ENCODE data around the gene HSPB6. TPM values are rescaled to one million over a fixed set of nuclear protein-coding genes. Genes with fewer than 3 reads are reported as not detected.

Gene HSPB6
- total RNA-seq, 1 experiment from 2014 or later, result not detected

- in situ Hi-C loops (cut with HindIII; ENCODE audit: low sequenced_read_pairs), result no loop called here
Observed at GRCh38 chr19:35708391-35708790, 48.4 kb downstream of the HSPB6 start.

More at GRCh38 chr19:35708391-35708790, 48.4 kb downstream of the HSPB6 start:
- DNase-seq (ENCODE audit: low spot score), result no peak

Other genes with a start within 250 kb of the HSPB6 start
- 85.4 and 136 TPM in 2 replicates for gene DMKN, start 243.4 kb downstream of the HSPB6 start, total RNA-seq (2014; rRNA removed; shearing (Covaris generic))
- not detected in 2 replicates for gene SBSN, start 228.7 kb downstream of the HSPB6 start, total RNA-seq (2014; rRNA removed; shearing (Covaris generic))
- 3.2 TPM in 1 of 2 replicates, not detected in the other for gene GAPDHS, start 223.6 kb downstream of the HSPB6 start, total RNA-seq (2014; rRNA removed; shearing (Covaris generic))
- gene TMEM147, start 211.4 kb downstream of the HSPB6 start, total RNA-seq (2014; rRNA removed; shearing (Covaris generic)), result 208 and 254 TPM in 2 replicates
- not detected in 2 replicates for gene ATP4A, start 193.4 kb downstream of the HSPB6 start, total RNA-seq (2014; rRNA removed; shearing (Covaris generic))
- not detected in 2 replicates for gene PMIS2, start 170.9 kb downstream of the HSPB6 start, total RNA-seq (2014; rRNA removed; shearing (Covaris generic))
- gene HAUS5, start 144.3 kb downstream of the HSPB6 start, total RNA-seq (2014; rRNA removed; shearing (Covaris generic)), result 21.5 and 32.4 TPM in 2 replicates
- 108 and 119 TPM in 2 replicates for gene RBM42, start 128.0 kb downstream of the HSPB6 start, total RNA-seq (2014; rRNA removed; shearing (Covaris generic))
- gene ETV2, start 115.3 kb downstream of the HSPB6 start, total RNA-seq (2014; rRNA removed; shearing (Covaris generic)), result not detected in 2 replicates
- 284 and 429 TPM in 2 replicates for gene COX6B1, start 108.7 kb downstream of the HSPB6 start, total RNA-seq (2014; rRNA removed; shearing (Covaris generic))
- gene UPK1A, start 90.5 kb downstream of the HSPB6 start, total RNA-seq (2014; rRNA removed; shearing (Covaris generic)), result 0.62 TPM in 1 of 2 replicates, not detected in the other
- gene ZBTB32, start 52.5 kb downstream of the HSPB6 start, total RNA-seq (2014; rRNA removed; shearing (Covaris generic)), result 0.17 TPM in 1 of 2 replicates, not detected in the other
- gene KMT2B, start 39.0 kb downstream of the HSPB6 start, total RNA-seq (2014; rRNA removed; shearing (Covaris generic)), result 2.5 and 4.6 TPM in 2 replicates
- gene IGFLR1, start 14.6 kb downstream of the HSPB6 start, total RNA-seq (2014; rRNA removed; shearing (Covaris generic)), result 4.0 and 9.3 TPM in 2 replicates
- gene U2AF1L4, start 11.6 kb downstream of the HSPB6 start, total RNA-seq (2014; rRNA removed; shearing (Covaris generic)), result 6.3 and 44.4 TPM in 2 replicates
- 63.1 and 65.0 TPM in 2 replicates for gene PSENEN, start 11.4 kb downstream of the HSPB6 start, total RNA-seq (2014; rRNA removed; shearing (Covaris generic))
- 0.80 and 9.2 TPM in 2 replicates for gene LIN37, start 8.5 kb downstream of the HSPB6 start, total RNA-seq (2014; rRNA removed; shearing (Covaris generic))
- 7.9 and 11.9 TPM in 2 replicates for gene PROSER3, start 1.1 kb upstream of the HSPB6 start, total RNA-seq (2014; rRNA removed; shearing (Covaris generic))
- 1.7 and 4.6 TPM in 2 replicates for gene ARHGAP33, start 18.5 kb upstream of the HSPB6 start, total RNA-seq (2014; rRNA removed; shearing (Covaris generic))
- not detected in 2 replicates for gene PRODH2, start 55.8 kb upstream of the HSPB6 start, total RNA-seq (2014; rRNA removed; shearing (Covaris generic))
- 0.18 TPM in 1 of 2 replicates, not detected in the other for gene NPHS1, start 95.5 kb upstream of the HSPB6 start, total RNA-seq (2014; rRNA removed; shearing (Covaris generic))
- gene KIRREL2, start 99.9 kb upstream of the HSPB6 start, total RNA-seq (2014; rRNA removed; shearing (Covaris generic)), result 3.0 and 5.2 TPM in 2 replicates
- gene APLP1, start 111.5 kb upstream of the HSPB6 start, total RNA-seq (2014; rRNA removed; shearing (Covaris generic)), result 121 and 133 TPM in 2 replicates
- gene NFKBID, start 143.5 kb upstream of the HSPB6 start, total RNA-seq (2014; rRNA removed; shearing (Covaris generic)), result 4.1 and 8.4 TPM in 2 replicates
- not detected in 2 replicates for gene HCST, start 145.5 kb upstream of the HSPB6 start, total RNA-seq (2014; rRNA removed; shearing (Covaris generic))
- 7.3 TPM in 1 of 2 replicates, not detected in the other for gene TYROBP, start 151.3 kb upstream of the HSPB6 start, total RNA-seq (2014; rRNA removed; shearing (Covaris generic))
- 6.2 and 15.8 TPM in 2 replicates for gene LRFN3, start 179.3 kb upstream of the HSPB6 start, total RNA-seq (2014; rRNA removed; shearing (Covaris generic))
- 41.7 and 46.9 TPM in 2 replicates for gene SDHAF1, start 238.2 kb upstream of the HSPB6 start, total RNA-seq (2014; rRNA removed; shearing (Covaris generic))

Data from G401 (cell line).